GM12872 (cell line): ENCODE results near the gene IKZF2.

Source experiments
- CTCF ChIP-seq: IDR thresholded peaks from 3 replicates; pipeline ENCODE4 v1.5.1; 2011; ENCODE audit warnings: low read depth, mild to moderate bottlenecking, low read length, moderate library complexity; ENCODE audit not compliant: insufficient read depth

The IKZF2 gene

GRCh38 chr2:212995920-212996319 is 155.5 kb downstream of the IKZF2 start:
- TF ChIP-seq CTCF: no peak

GRCh38 chr2:212994976-212995375 is 156.4 kb downstream of the IKZF2 start:
- no peak for TF ChIP-seq CTCF

GRCh38 chr2:212991120-212991519 is 160.3 kb downstream of the IKZF2 start:
- TF ChIP-seq CTCF: no peak

GRCh38 chr2:212990697-212991096 is 160.7 kb downstream of the IKZF2 start:
- TF ChIP-seq CTCF: no peak

GRCh38 chr2:212987492-212987891 is 163.9 kb downstream of the IKZF2 start:
- TF ChIP-seq CTCF: no peak

GRCh38 chr2:212984129-212984528 is 167.3 kb downstream of the IKZF2 start:
- no peak for TF ChIP-seq CTCF

- TF ChIP-seq CTCF: no peak
Measured at GRCh38 chr2:212979799-212980198, 171.6 kb downstream of the IKZF2 start.
